MM.1S (cell line): Measurements from ENCODE around the gene USP40.

Experiments used
- DNase-seq: peaks from one replicate; pipeline ENCODE4 v3.0.0-alpha.2; 2015
- H2AFZ ChIP-seq: fragments of 300-600 bp; sonication (generic); 2 replicates; pipeline ENCODE4 v1.6.0; 2016; ENCODE audit warnings: antibody characterized with exemption, low read length
- H3F3A ChIP-seq: fragments of 300-600 bp; sonication (generic); 2 replicates; pipeline ENCODE4 v1.6.1; 2016; ENCODE audit warnings: mild to moderate bottlenecking, antibody characterized with exemption, low read length, moderate library complexity, mixed read lengths; ENCODE audit not compliant: insufficient read depth
- H3K27ac ChIP-seq: fragments of 300-600 bp; sonication (generic); 2 replicates; pipeline ENCODE4 v1.5.1; 2016; ENCODE audit warnings: mild to moderate bottlenecking, low read length
- H3K27me3 ChIP-seq: fragments of 300-600 bp; sonication (generic); replicated peaks from 2 replicates; pipeline ENCODE4 v1.6.0; 2016; ENCODE audit warnings: low read length; ENCODE audit not compliant: insufficient read depth
- H3K36me3 ChIP-seq: fragments of 300-600 bp; sonication (generic); replicated peaks from 2 replicates; pipeline ENCODE4 v1.6.1; 2016; ENCODE audit warnings: mild to moderate bottlenecking, low read length, mixed read lengths; ENCODE audit not compliant: insufficient read depth
- H3K4me1 ChIP-seq: fragments of 300-600 bp; sonication (generic); 2 replicates; pipeline ENCODE4 v1.6.1; 2016; ENCODE audit warnings: low read length, mixed read lengths
- H3K4me2 ChIP-seq: fragments of 300-600 bp; sonication (generic); 2 replicates; pipeline ENCODE4 v1.6.0; 2016; ENCODE audit warnings: low read depth, low read length
- H3K4me3 ChIP-seq: fragments of 300-600 bp; sonication (generic); 2 replicates; pipeline ENCODE4 v1.5.1; 2016; ENCODE audit warnings: low read length, mixed read lengths
- H3K79me2 ChIP-seq: fragments of 300-600 bp; sonication (generic); 2 replicates; pipeline ENCODE4 v1.6.1; 2016; ENCODE audit warnings: mixed run types, low read length, mixed read lengths
- H3K9ac ChIP-seq: fragments of 300-600 bp; sonication (generic); 2 replicates; pipeline ENCODE4 v1.6.1; 2016; ENCODE audit warnings: low read length, mixed read lengths
- H3K9me2 ChIP-seq: fragments of 300-600 bp; sonication (generic); replicated peaks from 2 replicates; pipeline ENCODE4 v1.6.1; 2016; ENCODE audit warnings: mild to moderate bottlenecking, low read length, mixed read lengths; ENCODE audit not compliant: insufficient read depth
- H3K9me3 ChIP-seq: fragments of 300-600 bp; sonication (generic); replicated peaks from 2 replicates; pipeline ENCODE4 v1.6.1; 2016; ENCODE audit warnings: mild to moderate bottlenecking, low read length, mixed read lengths; ENCODE audit not compliant: insufficient read depth
- H4K20me1 ChIP-seq: fragments of 300-600 bp; sonication (generic); 2 replicates; pipeline ENCODE4 v1.6.1; 2016; ENCODE audit warnings: mild to moderate bottlenecking, low read length, moderate library complexity, mixed read lengths; ENCODE audit not compliant: insufficient read depth
- EZH2 ChIP-seq: fragments of 300-600 bp; sonication (generic); optimal IDR thresholded peaks from 2 replicates; pipeline ENCODE3; 2017; ENCODE audit warnings: low read depth, mild to moderate bottlenecking, antibody characterized with exemption, low read length, mixed read lengths
- EZH2phosphoT487 ChIP-seq: fragments of 300-600 bp; sonication (generic); IDR thresholded peaks from 2 replicates; pipeline ENCODE4 v1.6.1; 2018; ENCODE audit warnings: antibody characterized with exemption, low read length
- TF ChIP-seq, protein P1 (sequence below): fragments of 300-600 bp; sonication (generic); IDR thresholded peaks from 2 replicates; pipeline ENCODE4 v1.5.1; 2016; ENCODE audit warnings: antibody characterized with exemption, low read length, mixed read lengths

USP40 gene

DNA sequence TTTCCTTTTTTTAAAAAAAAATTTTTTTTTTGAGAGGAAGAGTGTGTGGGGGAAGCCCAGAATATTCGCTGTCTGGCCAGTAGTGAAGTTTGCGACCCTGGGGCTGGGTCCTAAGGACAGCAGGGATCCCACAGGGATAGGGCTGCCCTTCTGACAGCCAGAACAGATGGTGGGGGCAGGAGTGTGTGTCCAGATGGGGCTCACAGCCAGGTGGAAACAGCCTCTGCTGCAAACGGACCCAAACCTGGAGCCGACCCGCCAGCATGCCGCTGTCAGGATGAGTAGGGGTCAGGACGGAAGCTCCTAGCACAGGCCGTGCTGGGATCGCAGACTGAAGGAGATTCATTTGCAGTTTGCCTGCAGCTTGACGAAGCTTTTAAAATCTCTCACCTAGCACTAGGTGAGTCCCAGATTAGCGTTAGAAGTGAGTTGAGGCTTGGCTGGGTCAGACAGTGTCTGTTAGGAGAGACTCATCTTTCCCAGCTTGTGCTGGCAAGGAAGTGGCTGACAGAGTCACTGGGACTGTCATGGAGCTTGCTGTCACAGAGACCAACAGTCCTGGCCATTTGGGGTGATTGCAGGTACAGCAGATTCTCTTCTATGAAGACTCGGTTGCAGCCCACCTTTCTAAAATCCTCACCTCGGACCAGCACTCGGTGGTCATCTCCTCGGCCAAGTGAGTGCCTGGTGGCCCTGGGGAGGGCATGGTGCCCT lies 118.9 kb downstream of the USP40 start:
- Histone ChIP-seq H3K79me2 (no peaks in the 10 kb centered on the region), H3K9me2 (no peaks in the 10 kb centered on the region), H3K4me2 (no peak overlapping the region), H3K4me3 (no peak overlapping the region), H2AFZ (no peak overlapping the region), H3K9me3 (no peaks in the 10 kb centered on the region), H4K20me1 (no peaks in the 10 kb centered on the region), H3K36me3 (no peaks in the 10 kb centered on the region; the same call in 1 of the 2 replicates), H3K4me1 (no peaks in the 10 kb centered on the region), H3K27me3 (no peaks in the 10 kb centered on the region), H3K9ac (no peak overlapping the region), H3F3A (no peaks in the 10 kb centered on the region), H3K27ac (no peak overlapping the region)
- no peak for DNase-seq
- TF ChIP-seq EZH2: no peak
- TF ChIP-seq EZH2phosphoT487: no peak
- TF ChIP-seq, protein P1, sequence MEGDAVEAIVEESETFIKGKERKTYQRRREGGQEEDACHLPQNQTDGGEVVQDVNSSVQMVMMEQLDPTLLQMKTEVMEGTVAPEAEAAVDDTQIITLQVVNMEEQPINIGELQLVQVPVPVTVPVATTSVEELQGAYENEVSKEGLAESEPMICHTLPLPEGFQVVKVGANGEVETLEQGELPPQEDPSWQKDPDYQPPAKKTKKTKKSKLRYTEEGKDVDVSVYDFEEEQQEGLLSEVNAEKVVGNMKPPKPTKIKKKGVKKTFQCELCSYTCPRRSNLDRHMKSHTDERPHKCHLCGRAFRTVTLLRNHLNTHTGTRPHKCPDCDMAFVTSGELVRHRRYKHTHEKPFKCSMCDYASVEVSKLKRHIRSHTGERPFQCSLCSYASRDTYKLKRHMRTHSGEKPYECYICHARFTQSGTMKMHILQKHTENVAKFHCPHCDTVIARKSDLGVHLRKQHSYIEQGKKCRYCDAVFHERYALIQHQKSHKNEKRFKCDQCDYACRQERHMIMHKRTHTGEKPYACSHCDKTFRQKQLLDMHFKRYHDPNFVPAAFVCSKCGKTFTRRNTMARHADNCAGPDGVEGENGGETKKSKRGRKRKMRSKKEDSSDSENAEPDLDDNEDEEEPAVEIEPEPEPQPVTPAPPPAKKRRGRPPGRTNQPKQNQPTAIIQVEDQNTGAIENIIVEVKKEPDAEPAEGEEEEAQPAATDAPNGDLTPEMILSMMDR: no peak

DNA sequence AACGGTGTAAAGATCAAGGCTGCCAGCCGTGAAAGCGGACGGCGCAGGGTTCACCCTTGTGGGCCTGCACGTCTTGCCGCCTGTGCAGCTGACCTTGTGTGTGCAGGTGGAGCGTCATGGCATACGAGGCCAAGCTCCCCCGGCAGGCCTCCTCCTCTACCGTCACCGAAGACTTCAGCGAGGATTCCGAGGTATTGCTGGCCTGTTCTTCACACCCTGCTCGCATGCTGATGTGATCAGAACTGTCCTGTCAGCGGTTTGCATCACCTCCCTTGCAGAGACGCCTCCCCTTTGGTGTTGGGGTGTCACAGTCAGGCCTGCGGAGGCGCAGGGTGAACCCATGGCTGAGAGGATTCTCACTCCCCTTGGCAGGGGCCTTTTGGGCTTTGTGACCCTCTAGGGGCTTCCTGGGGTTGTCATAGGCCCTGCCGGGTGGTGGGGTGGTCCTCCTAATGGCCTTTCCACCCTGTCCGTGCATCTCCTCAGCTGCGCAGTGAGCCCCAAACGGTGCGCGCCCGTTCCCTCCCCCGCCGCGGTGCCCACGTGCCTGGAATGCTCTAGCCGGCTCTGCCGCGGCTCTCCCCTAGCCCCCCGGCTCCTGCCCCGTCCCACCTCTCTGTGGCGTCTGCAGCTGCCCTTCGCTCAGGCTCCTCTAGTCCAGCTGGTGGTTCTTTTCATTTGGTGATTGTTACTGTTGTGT lies 119.8 kb downstream of the USP40 start:
- H3K36me3 ChIP-seq: no peaks in the 10 kb centered on the region; the same call in 1 of the 2 replicates
- no peak overlapping the region for H3K9ac ChIP-seq
- no peak overlapping the region for H3K4me2 ChIP-seq
- H3K9me2 ChIP-seq: no peaks in the 10 kb centered on the region
- no peak overlapping the region for H2AFZ ChIP-seq
- H4K20me1 ChIP-seq: no peaks in the 10 kb centered on the region
- H3K27me3 ChIP-seq: no peaks in the 10 kb centered on the region
- H3K9me3 ChIP-seq: no peaks in the 10 kb centered on the region
- no peaks in the 10 kb centered on the region for H3K79me2 ChIP-seq
- H3K27ac ChIP-seq: no peak overlapping the region
- H3K4me3 ChIP-seq: no peak overlapping the region
- TF ChIP-seq EZH2: no peak
- no peak for TF ChIP-seq EZH2phosphoT487
- TF ChIP-seq, protein P1: no peak
- no peaks in the 10 kb centered on the region for H3K4me1 ChIP-seq
- no peak for DNase-seq
- H3F3A ChIP-seq: no peaks in the 10 kb centered on the region

DNA sequence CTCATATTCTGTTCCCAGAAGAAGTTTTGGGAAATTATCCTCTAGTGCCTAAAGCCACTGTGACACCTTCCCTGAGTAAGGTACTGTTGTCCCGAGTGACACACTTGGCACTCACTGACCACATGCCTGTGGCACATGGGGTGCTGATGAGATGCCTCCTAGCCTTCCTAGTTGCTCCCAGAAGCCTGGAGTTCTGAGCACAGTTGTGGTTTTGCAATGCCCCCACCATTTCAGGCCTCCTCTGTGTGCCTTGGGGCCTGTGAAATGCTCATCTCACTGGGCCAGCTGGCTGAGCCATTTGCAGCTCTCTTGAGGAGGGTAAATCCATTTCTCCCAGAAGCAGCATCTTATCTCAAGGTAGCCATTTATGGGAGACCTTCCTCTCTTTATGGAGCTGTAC lies 120.5 kb downstream of the USP40 start:
- no peaks in the 10 kb centered on the region for H4K20me1 ChIP-seq
- H3K4me1 ChIP-seq: no peaks in the 10 kb centered on the region
- no peaks in the 10 kb centered on the region for H3K27me3 ChIP-seq
- H3K9ac ChIP-seq: no peak overlapping the region
- no peak overlapping the region for H3K27ac ChIP-seq
- H3K36me3 ChIP-seq: no peaks in the 10 kb centered on the region; the same call in 1 of the 2 replicates
- no peak overlapping the region for H2AFZ ChIP-seq
- no peaks in the 10 kb centered on the region for H3K9me3 ChIP-seq
- no peak for TF ChIP-seq EZH2phosphoT487
- TF ChIP-seq, protein P1: no peak
- no peak for TF ChIP-seq EZH2
- H3K79me2 ChIP-seq: no peaks in the 10 kb centered on the region
- DNase-seq: no peak
- H3K9me2 ChIP-seq: no peaks in the 10 kb centered on the region
- H3F3A ChIP-seq: no peaks in the 10 kb centered on the region
- H3K4me2 ChIP-seq: no peak overlapping the region
- H3K4me3 ChIP-seq: no peak overlapping the region
